Glutamatergic neuron (in vitro differentiated cells): ENCODE results near the gene MRPS27. TPM values are rescaled to one million over a fixed set of nuclear protein-coding genes. Genes with fewer than 3 reads are reported as not detected.

ENCODE experiments used
- DNase-seq: peaks from one replicate; pipeline ENCODE4 v3.0.0; 2022
- H3K27ac Mint-ChIP-seq: one replicate; pipeline ENCODE4 v1.8.0; 2020; ENCODE audit warnings: mild to moderate bottlenecking, mixed read lengths, inconsistent platforms; ENCODE audit not compliant: unreplicated experiment
- H3K27me3 Mint-ChIP-seq: one replicate; pipeline ENCODE4 v1.8.0; 2020; ENCODE audit warnings: mild to moderate bottlenecking, moderate library complexity, mixed read lengths, inconsistent platforms; ENCODE audit not compliant: unreplicated experiment
- H3K36me3 Mint-ChIP-seq: one replicate; pipeline ENCODE4 v1.8.0; 2020; ENCODE audit warnings: mild to moderate bottlenecking, mixed read lengths, inconsistent platforms; ENCODE audit not compliant: unreplicated experiment
- H3K4me1 Mint-ChIP-seq: one replicate; pipeline ENCODE4 v1.8.0; 2020; ENCODE audit warnings: mild to moderate bottlenecking, low read depth, mixed read lengths, inconsistent platforms; ENCODE audit not compliant: unreplicated experiment
- H3K4me3 Mint-ChIP-seq: one replicate; pipeline ENCODE4 v1.8.0; 2020; ENCODE audit warnings: mild to moderate bottlenecking, mixed read lengths, inconsistent platforms; ENCODE audit not compliant: unreplicated experiment
- H3K9me3 Mint-ChIP-seq: one replicate; pipeline ENCODE4 v1.8.0; 2020; ENCODE audit warnings: mild to moderate bottlenecking, moderate library complexity, mixed read lengths, inconsistent platforms; ENCODE audit not compliant: unreplicated experiment
- CTCF ChIP-seq: fragments of 200-600 bp; sonication (generic); IDR thresholded peaks from one replicate; pipeline ENCODE4 v1.5.0; 2021; ENCODE audit not compliant: partially characterized antibody, unreplicated experiment
- total RNA-seq: library from RNA; stranded (reverse); fragmentation: NEBNext Ultra II Directional; extraction: Animal tissue kit (Norgen Biotek cat#: 25700); gene quantifications from one replicate; pipeline ENCODE4 v1.2.1, GENCODE V29; 2021; ENCODE audit not compliant: unreplicated experiment

MRPS27 gene
- total RNA-seq, 1 donor from 2014 or later = 30.1 TPM

- peak overlapping the region; percentile 91 for H3K27ac Mint-ChIP-seq
- TF ChIP-seq CTCF = no peak
- H3K4me3 Mint-ChIP-seq = peak overlapping the region; percentile 78
- H3K36me3 Mint-ChIP-seq = peaks cover 9% of the 10 kb centered on the region
- peaks cover 48% of the 10 kb centered on the region for H3K27me3 Mint-ChIP-seq
- no peak for DNase-seq
- H3K4me1 Mint-ChIP-seq = peaks cover 72% of the 10 kb centered on the region
- H3K9me3 Mint-ChIP-seq = peaks cover 71% of the 10 kb centered on the region
These were observed 136.9 kb downstream of the MRPS27 start for GRCh38 chr5:72183101-72183520.

GRCh38 chr5:72182686-72183085, 137.4 kb downstream of the MRPS27 start:
- DNase-seq = no peak
- Mint-ChIP-seq H3K36me3 (peaks cover 6% of the 10 kb centered on the region), H3K27ac (peak overlapping the region; percentile 91), H3K27me3 (peaks cover 48% of the 10 kb centered on the region), H3K4me3 (peak overlapping the region; percentile 78), H3K4me1 (peaks cover 72% of the 10 kb centered on the region), H3K9me3 (peaks cover 70% of the 10 kb centered on the region)
- no peak for TF ChIP-seq CTCF

GRCh38 chr5:72180925-72181324, 139.1 kb downstream of the MRPS27 start:
- H3K36me3 Mint-ChIP-seq = peaks cover 2% of the 10 kb centered on the region
- H3K27me3 Mint-ChIP-seq = peaks cover 42% of the 10 kb centered on the region
- peaks cover 69% of the 10 kb centered on the region for H3K4me1 Mint-ChIP-seq
- DNase-seq = no peak
- peak overlapping the region; percentile 23 for H3K4me3 Mint-ChIP-seq
- no peak for TF ChIP-seq CTCF
- peaks cover 66% of the 10 kb centered on the region for H3K9me3 Mint-ChIP-seq
- peak overlapping the region; percentile 31 for H3K27ac Mint-ChIP-seq

- no peak for TF ChIP-seq CTCF
- peaks cover 66% of the 10 kb centered on the region for H3K9me3 Mint-ChIP-seq
- DNase-seq = no peak
- H3K4me1 Mint-ChIP-seq = peaks cover 68% of the 10 kb centered on the region
- peaks cover 6% of the 10 kb centered on the region for H3K36me3 Mint-ChIP-seq
- peak overlapping the region; percentile 28 for H3K4me3 Mint-ChIP-seq
- peaks cover 39% of the 10 kb centered on the region for H3K27me3 Mint-ChIP-seq
- H3K27ac Mint-ChIP-seq = peak overlapping the region; percentile 85
These were observed 140.1 kb downstream of the MRPS27 start for GRCh38 chr5:72179816-72180440.

- H3K4me1 Mint-ChIP-seq = peaks cover 68% of the 10 kb centered on the region
- peaks cover 62% of the 10 kb centered on the region for H3K9me3 Mint-ChIP-seq
- peak overlapping the region; percentile 85 for H3K27ac Mint-ChIP-seq
- H3K36me3 Mint-ChIP-seq = peaks cover 6% of the 10 kb centered on the region
- H3K4me3 Mint-ChIP-seq = peak overlapping the region; percentile 28
- peaks cover 41% of the 10 kb centered on the region for H3K27me3 Mint-ChIP-seq
- no peak for DNase-seq
- TF ChIP-seq CTCF = no peak
These were observed 140.8 kb downstream of the MRPS27 start for GRCh38 chr5:72179028-72179815.
